Right lobe of liver (tissue), 4 donors: ENCODE results near the gene HOXA1.

ENCODE experiments used
- CTCF ChIP-seq, 4 donors: fragments of 200-600 bp in 3 of 4; fragments of 450-650 bp in 1 of 4; IDR thresholded peaks; one replicate each; pipeline versions ENCODE4 v1.5.1 to v1.8.0; 2016 to 2022; ENCODE audit warnings: antibody characterized with exemption in 4 of 4, mild to moderate bottlenecking in 2 of 4
- POLR2A ChIP-seq: fragments of 450-650 bp; IDR thresholded peaks from one replicate; pipeline ENCODE4 v1.6.1; 2017; ENCODE audit warnings: antibody characterized with exemption, mild to moderate bottlenecking
- donor health status: DM: no; HTN: no; CAD: no.
- donor health status: DM: no; HTN: no; CAD: no.
- donor health status: DM: no; HTN: yes; CAD: no.

- TF ChIP-seq POLR2A, result no peak
- no peak for TF ChIP-seq CTCF (IDR thresholded peaks at IDR 0.05)
These were observed 26.5 kb upstream of the HOXA1 start for GRCh38 chr7:27122077-27122910.
